SU-DHL-6 (cell line): Measurements from ENCODE around the gene NR4A3.

Source experiments
- H2AFZ ChIP-seq: fragments of 200-600 bp; sonication (generic); 2 replicates; pipeline ENCODE4 v1.6.1; 2014; ENCODE audit warnings: low read depth, mild to moderate bottlenecking, moderate library complexity, mixed read lengths, antibody characterized with exemption, low read length; ENCODE audit not compliant: severe bottlenecking
- H3F3A ChIP-seq: fragments of 200-600 bp; shearing (Covaris generic); 2 replicates; pipeline ENCODE4 v1.6.0; 2016; ENCODE audit warnings: antibody characterized with exemption, mild to moderate bottlenecking; ENCODE audit not compliant: insufficient read depth
- H3K27ac ChIP-seq: fragments of 200-600 bp; sonication (generic); 2 replicates; pipeline ENCODE4 v1.5.1; 2016; ENCODE audit warnings: low read depth, mild to moderate bottlenecking, low read length, moderate library complexity, mixed read lengths
- H3K27me3 ChIP-seq: fragments of 200-600 bp; sonication (generic), shearing (Covaris generic); 2 replicates; pipeline ENCODE4 v1.6.0; 2014; ENCODE audit warnings: mild to moderate bottlenecking, low read length
- H3K36me3 ChIP-seq: fragments of 200-600 bp; sonication (generic); 2 replicates; pipeline ENCODE4 v1.6.1; 2014; ENCODE audit warnings: mild to moderate bottlenecking, low read length, mixed read lengths
- H3K4me2 ChIP-seq: fragments of 300-600, 200-600 bp; shearing (Covaris generic), sonication (generic); 2 replicates; pipeline ENCODE4 v1.6.0; 2014; ENCODE audit warnings: low read length, low read depth, mild to moderate bottlenecking; ENCODE audit not compliant: poor library complexity, severe bottlenecking
- H3K4me3 ChIP-seq: fragments of 200-600 bp; sonication (generic); 2 replicates; pipeline ENCODE4 v1.5.1; 2014; ENCODE audit warnings: antibody characterized with exemption, low read length, mild to moderate bottlenecking, mixed read lengths; ENCODE audit not compliant: insufficient read depth, poor library complexity, severe bottlenecking
- H3K79me2 ChIP-seq: fragments of 200-600 bp; sonication (generic); 2 replicates; pipeline ENCODE4 v1.6.1; 2014; ENCODE audit warnings: mild to moderate bottlenecking, low read length, moderate library complexity; ENCODE audit not compliant: insufficient read depth
- H3K9ac ChIP-seq: fragments of 200-600 bp; sonication (generic); 2 replicates; pipeline ENCODE4 v1.7.0; 2014; ENCODE audit warnings: mild to moderate bottlenecking, low read length
- H3K9me2 ChIP-seq: fragments of 200-600 bp; sonication (generic); replicated peaks from 2 replicates; pipeline ENCODE4 v1.6.1; 2014; ENCODE audit warnings: low read length; ENCODE audit not compliant: insufficient read depth
- H3K9me3 ChIP-seq: fragments of 200-600 bp; sonication (generic); 2 replicates; pipeline ENCODE4 v1.6.1; 2014; ENCODE audit warnings: low read length, mixed read lengths; ENCODE audit not compliant: insufficient read depth
- H4K20me1 ChIP-seq: fragments of 200-600 bp; sonication (generic); 2 replicates; pipeline ENCODE4 v1.6.1; 2014; ENCODE audit warnings: low read depth, mild to moderate bottlenecking, antibody characterized with exemption, low read length, moderate library complexity, mixed read lengths
- CTCF ChIP-seq: fragments of 200-600 bp; sonication (generic); IDR thresholded peaks from one replicate; pipeline ENCODE4 v1.5.1; 2017; ENCODE audit warnings: antibody characterized with exemption, mild to moderate bottlenecking, low read length, moderate library complexity; ENCODE audit not compliant: insufficient read depth, poor library complexity, severe bottlenecking
- EZH2phosphoT487 ChIP-seq: fragments of 200-600 bp; sonication (generic), shearing (Covaris generic); conservative IDR thresholded peaks from 2 replicates; pipeline ENCODE4 v1.6.1; 2018; ENCODE audit warnings: mild to moderate bottlenecking, antibody characterized with exemption, low read length, moderate library complexity, mixed read lengths

NR4A3 gene

GRCh38 chr9:99870126-99870525, 48.4 kb downstream of the NR4A3 start:
- H3K27me3 ChIP-seq = no peaks in the 10 kb centered on the region
- no peak overlapping the region for H2AFZ ChIP-seq
- no peak overlapping the region for H3K4me2 ChIP-seq
- H3K9me2 ChIP-seq = no peaks in the 10 kb centered on the region
- TF ChIP-seq EZH2phosphoT487 = no peak
- no peak for TF ChIP-seq CTCF
- H3K9me3 ChIP-seq = no peaks in the 10 kb centered on the region
- H3F3A ChIP-seq = no peaks in the 10 kb centered on the region
- no peak overlapping the region for H3K27ac ChIP-seq
- H4K20me1 ChIP-seq = no peaks in the 10 kb centered on the region
- no peak overlapping the region for H3K4me3 ChIP-seq
- no peaks in the 10 kb centered on the region for H3K79me2 ChIP-seq
- no peak overlapping the region for H3K9ac ChIP-seq
- H3K36me3 ChIP-seq = no peaks in the 10 kb centered on the region

- Histone ChIP-seq H3K27ac (no peak overlapping the region), H4K20me1 (no peaks in the 10 kb centered on the region), H3K9ac (no peak overlapping the region), H3K4me2 (no peak overlapping the region), H3F3A (no peaks in the 10 kb centered on the region), H3K9me2 (no peaks in the 10 kb centered on the region), H3K36me3 (no peaks in the 10 kb centered on the region), H2AFZ (no peak overlapping the region), H3K4me3 (no peak overlapping the region), H3K9me3 (no peaks in the 10 kb centered on the region), H3K79me2 (no peaks in the 10 kb centered on the region), H3K27me3 (no peaks in the 10 kb centered on the region)
- TF ChIP-seq CTCF = no peak
- no peak for TF ChIP-seq EZH2phosphoT487
These were observed 51.8 kb downstream of the NR4A3 start for GRCh38 chr9:99873531-99873930.

- H4K20me1 ChIP-seq = no peaks in the 10 kb centered on the region
- no peak overlapping the region for H3K27ac ChIP-seq
- no peaks in the 10 kb centered on the region for H3F3A ChIP-seq
- H2AFZ ChIP-seq = no peak overlapping the region
- no peaks in the 10 kb centered on the region for H3K9me2 ChIP-seq
- TF ChIP-seq CTCF = no peak
- no peak for TF ChIP-seq EZH2phosphoT487
- no peaks in the 10 kb centered on the region for H3K79me2 ChIP-seq
- H3K27me3 ChIP-seq = no peaks in the 10 kb centered on the region
- H3K9ac ChIP-seq = no peak overlapping the region
- H3K4me3 ChIP-seq = no peak overlapping the region
- H3K36me3 ChIP-seq = no peaks in the 10 kb centered on the region
- H3K9me3 ChIP-seq = no peaks in the 10 kb centered on the region
- H3K4me2 ChIP-seq = no peak overlapping the region
These were observed 52.4 kb downstream of the NR4A3 start for GRCh38 chr9:99873943-99874584.
